ENCODE measurements around the gene SHC4.
"Not testable (repeated sequence)": the region's sequence is repeated elsewhere in the genome, so short reads cannot be mapped to it uniquely, and the experiment has no call there.

SHC4 gene

GRCh38 chr15:48877630-48878595 is 85.8 kb downstream of the SHC4 start, which contains the start of gene EID1:
EID1 (plus strand) TSS chr15:48878134; CDS start chr15:48878177, 43 bp downstream.
- peak; percentile 91 for DNase-seq

DNA sequence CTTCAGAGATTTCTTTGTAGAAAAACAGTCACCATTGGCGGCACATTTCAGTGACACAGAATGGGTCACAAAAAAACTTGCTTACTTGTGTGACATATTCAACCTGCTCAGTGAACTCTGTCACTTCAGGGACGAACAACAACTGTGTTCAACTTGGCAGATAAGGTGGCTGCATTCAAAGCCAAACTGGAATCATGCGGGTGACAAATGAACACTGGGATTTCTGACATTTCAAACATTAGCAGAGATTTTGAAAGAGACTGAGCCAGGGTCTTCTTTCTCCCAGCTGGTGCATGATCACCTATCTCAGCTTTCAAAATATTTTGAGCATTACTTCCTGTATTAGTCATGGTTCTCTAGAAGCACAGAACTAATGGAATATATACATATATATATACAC is 87.7 kb downstream of the SHC4 start:
- DNase-seq = no peak

DNA sequence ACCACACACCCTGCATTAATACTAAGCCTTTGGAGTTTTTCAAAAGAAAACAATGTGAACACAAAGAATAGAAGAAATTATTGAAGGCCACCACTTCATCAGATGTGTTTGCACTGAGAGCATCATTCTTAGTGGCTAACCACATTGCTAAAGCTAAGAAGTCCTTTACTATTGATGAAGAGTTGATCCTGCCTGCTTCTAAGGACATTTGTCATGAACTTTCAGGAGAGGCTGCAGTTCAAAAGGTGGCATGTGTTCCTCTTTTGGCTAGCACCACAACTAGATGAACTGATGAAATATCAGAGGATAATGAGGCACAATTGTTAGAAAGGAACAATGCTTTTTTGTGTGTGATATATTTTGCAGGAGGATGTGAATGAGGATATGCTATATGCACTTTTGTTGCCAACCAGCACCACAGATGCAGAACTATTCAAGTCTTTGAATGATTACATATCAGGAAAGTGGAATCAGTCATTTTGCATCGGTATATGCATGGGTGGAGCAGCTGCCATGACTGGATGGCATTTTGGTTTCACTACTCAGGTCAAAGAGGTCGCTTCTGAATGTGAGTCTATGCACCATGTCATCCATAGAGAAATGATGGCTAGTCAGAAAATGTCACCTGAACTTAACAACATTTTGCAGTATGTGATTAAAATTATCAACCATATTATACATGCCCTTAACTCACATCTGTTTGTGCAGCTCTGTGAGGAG is 88.3 kb downstream of the SHC4 start:
- DNase-seq = no peak

GRCh38 chr15:48872632-48873031 is 91.1 kb downstream of the SHC4 start:
- DNase-seq = no peak

DNA sequence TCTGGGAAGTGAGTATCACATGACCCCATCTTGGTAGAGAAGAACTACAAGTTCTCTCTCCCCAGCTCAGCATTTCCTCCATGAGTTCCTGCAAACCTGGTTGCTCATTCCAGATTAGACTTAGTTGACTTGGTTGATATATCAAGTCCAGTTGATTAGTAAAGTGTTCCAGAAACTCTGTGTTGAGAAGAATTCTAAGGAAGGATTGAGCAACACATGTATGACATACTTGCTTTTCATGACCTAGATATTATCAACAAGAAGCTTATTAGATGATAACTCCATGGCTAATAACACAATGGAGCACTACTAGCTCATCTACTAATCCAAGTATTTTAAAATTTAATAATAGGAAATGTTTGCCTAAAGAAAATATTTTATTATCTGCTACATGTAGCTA is 92.2 kb downstream of the SHC4 start:
- DNase-seq = no peak

DNA sequence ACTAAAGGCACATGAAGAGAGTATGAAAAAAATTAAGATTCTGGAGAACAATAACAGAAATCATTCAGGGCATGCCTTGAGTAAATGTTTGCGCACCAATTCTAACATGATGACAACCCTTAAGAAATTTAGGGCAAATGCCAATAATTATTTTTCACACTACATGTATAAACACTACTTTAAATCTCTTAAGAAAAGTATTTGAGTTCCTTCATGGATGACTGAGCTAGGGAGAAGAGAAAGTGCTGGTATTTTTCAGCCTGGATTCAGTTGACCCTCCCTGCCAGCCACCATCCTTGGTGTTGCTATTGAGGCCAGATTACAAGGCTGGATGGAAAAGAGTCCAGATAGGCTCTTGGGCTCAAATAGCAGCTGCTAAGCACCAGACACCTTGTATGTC is 93.8 kb downstream of the SHC4 start:
- DNase-seq = no peak

- DNase-seq = no peak
Measured at GRCh38 chr15:48868536-48868935, 95.2 kb downstream of the SHC4 start.

- no peak for DNase-seq
Measured at GRCh38 chr15:48868023-48868422, 95.7 kb downstream of the SHC4 start.

DNA sequence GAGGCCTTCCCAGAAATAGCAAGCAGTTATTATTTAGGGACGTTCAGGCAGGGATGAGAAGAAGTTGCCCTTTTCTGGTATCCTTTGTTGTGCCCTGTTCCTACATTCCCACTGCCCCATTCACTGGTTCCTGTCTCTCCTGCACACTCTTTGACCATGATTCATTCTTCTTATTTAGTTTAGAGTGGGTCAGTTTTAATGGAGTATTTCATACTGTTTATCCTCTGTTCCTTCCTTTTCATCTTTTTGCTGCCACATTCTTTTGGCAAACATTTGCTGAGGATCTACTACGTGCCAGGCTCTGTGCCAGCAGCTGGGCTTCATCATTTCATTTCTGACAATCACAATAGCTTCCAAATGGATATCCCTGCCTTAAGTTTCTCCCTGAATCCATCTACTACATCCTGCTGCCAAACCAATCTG is 97.6 kb downstream of the SHC4 start:
- DNase-seq = no peak

DNA sequence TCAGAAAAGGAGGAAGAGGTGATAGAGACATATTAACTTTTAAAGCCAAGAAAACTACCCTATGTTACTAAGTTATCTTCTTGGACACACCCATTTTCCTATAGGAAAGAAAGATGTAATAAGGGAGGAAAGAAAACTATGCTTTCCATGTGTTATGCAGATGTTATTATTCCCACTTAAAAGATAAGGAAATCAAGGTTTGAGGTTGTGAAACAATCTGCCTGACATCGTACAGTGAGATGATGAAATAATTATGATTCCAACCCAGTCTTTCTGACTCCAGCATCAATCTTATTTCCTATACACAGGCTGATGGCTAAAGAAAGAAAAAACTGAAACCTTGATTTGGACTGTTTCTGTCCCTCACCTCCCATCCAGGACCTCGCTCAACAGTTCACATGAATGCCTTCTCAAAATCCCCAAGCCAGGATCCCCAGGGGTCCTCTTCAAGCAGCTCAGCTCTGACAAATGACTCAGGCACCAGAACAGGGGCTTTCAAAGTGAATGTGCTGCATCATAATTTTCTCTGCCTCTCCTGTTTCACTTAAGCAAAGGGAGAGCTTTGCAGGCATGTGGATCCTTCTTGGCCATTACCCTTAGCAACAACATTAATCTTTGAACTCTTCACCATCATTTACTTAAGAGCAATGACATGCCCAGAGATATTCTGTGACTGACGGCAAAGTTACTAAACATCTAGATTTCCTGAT is 98.2 kb downstream of the SHC4 start:
- no peak for DNase-seq

DNA sequence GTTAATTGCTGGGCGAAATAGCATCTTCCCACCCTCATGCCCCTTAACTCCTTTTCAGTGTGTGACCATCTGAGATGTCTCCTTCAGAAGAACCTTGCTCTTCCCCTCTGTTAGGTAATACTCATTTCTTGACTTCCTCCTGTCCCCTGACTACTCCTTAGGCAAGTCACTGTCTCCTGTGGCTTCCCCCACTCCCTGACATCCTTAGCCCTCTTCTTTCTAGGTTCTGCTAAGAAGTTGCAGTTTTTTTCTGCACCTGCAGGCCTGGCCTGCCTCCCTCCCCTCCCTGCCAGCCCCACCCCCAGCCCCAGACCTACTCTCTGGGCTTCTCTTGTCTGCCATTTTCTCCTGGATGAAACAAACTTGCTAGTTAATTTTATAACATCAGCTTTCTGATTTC is 101.0 kb downstream of the SHC4 start:
- DNase-seq = no peak

DNA sequence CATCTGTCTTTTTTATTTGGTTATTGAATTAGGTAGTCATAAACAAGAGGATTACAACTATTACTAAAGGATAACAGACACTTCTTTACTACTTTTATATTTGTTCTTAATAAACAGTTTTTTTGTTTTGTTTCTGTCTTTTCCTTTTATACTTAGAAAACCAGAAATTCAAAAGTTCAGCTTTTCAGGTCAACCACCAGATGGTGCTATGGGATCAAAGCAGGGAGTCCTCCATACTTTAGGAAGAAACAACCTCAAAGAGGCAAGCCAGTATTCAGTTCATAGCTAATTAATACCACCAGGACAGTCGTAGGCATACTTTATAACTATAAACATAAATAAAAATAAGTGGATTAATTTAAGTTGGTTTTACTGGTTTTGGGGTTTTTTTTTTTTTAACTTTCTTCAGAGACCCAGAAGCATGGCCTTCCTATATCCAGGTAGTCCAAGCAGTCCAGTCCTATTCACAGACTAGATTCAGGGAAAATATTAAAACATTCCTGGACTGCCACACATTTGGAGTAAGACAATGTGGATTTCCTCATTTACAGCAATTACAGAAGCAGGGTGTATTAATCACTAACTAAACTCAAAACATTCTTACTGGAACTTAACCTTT is 101.8 kb downstream of the SHC4 start:
- DNase-seq = peak; percentile 59

DNA sequence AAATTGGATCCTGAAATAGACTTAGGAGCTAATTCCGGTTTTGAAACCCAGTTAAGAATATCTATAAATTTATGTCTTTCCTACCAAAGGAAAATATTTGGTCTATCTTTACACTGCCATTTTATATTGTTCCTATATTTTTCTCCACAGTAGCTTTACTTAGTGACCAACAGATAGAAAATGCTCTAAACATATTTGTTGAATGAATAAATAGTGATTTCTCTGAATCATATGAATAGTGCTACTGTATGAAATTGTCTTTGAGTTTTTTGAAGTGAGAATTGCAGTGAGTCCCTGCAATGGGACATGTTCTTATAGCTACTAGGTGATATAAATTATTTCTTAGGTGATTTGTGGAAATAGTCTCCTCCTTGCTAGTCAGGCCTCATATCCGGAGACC is 104.3 kb downstream of the SHC4 start:
- no peak for DNase-seq

- DNase-seq = no peak
Measured at GRCh38 chr15:48858401-48858800, 105.3 kb downstream of the SHC4 start.

DNA sequence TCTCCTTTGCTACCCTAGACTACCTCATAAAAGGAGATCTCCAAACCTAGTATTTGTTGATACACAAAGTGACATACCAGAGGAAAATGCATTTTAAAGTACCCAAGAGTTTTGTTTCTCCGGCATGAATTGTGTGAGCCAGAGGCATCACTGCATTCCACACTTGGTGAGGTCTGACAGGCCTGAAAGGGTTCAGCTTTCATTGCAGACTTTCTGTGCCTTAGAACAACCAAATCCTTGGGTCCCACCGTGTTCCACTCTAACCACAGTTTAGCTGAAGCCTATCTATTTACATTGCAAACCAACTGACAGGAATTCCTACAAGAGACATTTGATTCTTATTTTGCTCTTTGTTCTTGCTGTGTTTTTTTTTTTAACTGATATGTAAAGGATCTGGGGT is 106.8 kb downstream of the SHC4 start:
- DNase-seq = no peak

GRCh38 chr15:48855501-48856440 is 107.9 kb downstream of the SHC4 start:
- DNase-seq = no peak

DNA sequence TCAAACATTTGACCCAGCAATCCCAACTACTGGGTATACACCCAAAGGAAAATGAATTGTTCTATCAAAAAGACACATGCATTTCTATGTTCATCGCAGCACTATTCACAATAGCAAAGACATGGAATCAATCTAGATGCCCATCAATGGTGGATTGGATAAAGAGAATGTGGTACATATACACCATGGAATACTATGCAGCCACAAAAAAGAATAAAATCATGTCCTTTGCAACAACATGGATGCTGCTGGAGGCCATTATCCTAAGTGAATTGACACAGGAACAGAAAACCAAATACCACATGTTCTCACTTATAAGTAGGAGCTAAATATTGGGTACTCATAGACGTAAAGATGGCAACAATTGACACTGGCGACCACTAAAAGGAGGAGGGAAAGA is 109.3 kb downstream of the SHC4 start:
- DNase-seq = not testable (repeated sequence)

DNA sequence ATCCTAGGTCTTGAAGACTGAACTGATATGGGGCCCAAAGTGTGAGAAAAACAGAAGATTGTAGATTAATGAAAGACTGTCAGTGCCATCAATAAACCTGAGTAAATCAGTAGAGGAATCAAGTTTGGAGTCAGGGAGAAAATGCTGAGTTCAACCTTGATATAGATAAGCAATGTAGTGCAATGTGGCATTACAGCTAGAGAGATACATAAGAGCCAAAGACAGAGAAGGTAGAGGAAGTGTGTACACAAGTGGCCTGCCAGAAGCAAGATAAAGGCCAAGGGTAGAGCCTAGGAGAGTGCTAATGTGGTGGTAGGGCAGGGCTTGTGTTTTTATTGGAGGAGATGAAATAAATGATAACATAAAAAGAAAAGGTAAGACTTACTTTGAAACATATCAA is 111.8 kb downstream of the SHC4 start:
- no peak for DNase-seq

DNA sequence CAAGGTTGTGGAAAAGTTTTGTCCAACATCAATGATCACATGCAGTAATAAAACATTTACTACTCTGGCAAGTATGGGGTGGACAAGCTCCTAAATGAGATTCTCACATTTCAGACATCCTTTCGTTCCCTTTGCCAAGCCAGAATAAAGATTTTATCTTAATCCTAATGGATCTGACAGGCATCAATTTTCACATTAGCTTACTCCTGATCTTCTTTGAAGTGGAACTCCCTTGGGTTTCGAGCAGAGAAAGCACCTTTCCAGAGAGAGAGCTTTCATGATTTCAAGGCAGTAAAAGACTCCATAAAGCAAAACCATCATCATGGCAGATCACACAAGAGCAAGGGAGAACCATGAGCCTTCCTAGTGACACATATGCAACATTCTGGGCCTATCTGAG is 113.1 kb downstream of the SHC4 start:
- DNase-seq = no peak

DNA sequence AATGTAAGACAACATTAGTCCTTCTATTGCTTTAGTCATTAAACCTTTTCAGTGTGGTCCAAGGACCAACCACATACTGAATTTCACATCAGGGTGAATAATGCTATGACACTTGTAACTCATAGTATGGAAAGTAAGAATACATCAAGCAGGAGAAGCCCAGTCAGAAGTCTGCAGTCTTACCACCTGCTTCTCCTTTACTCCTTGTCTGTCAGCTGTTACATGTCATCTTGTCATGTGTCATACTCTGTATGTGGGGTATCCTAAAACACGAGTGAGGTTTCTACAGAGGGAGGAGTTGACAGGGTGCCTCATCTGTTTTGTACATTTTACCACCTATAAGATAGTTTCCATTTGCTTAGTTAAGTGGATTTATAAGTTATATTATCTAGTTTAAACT is 118.6 kb downstream of the SHC4 start:
- DNase-seq = no peak

GRCh38 chr15:48842501-48842900 is 121.2 kb downstream of the SHC4 start:
- no peak for DNase-seq

DNA sequence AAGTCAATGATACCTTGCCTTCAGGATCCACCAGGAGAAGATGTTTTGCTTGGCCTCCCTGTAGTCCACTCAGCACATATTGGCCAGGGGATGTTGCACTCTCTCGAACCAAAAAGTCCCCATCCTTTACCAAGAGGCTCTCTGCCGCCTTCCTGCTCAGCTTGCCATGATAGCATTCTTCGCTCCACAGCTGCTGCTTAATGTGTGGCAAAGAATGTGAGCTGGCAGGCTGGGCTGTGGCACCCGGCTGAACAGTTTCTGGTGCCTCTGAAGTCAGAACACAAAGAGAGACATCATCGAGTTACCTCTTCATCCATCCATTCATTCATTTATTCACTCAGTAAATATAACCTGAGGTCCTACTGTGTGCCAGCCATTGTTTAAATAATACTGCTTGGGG is 129.0 kb downstream of the SHC4 start:
- DNase-seq = no peak
